Measurements from ENCODE around the gene RNF123.
A peak's percentile ranks its signal among the peaks of the same experiment; 100 is the strongest.

- peak; percentile 79 to 95 (median 92) for TF ChIP-seq POLR2AphosphoS5 (IDR thresholded peaks at IDR 0.05)
- TF ChIP-seq POLR2A (IDR thresholded peaks at IDR 0.05), result peak; percentile 91
- no peak for TF ChIP-seq CTCF (IDR thresholded peaks at IDR 0.05)
Measured at GRCh38 chr3:49723628-49724551, 34.5 kb downstream of the RNF123 start, which contains the start of gene GMPPB.

All from transverse colon (tissue), 4 donors.